ENCODE measurements around the gene CDC42BPB. TPM values are rescaled to one million over a fixed set of nuclear protein-coding genes. Genes with fewer than 3 reads are reported as not detected.
"Not testable (repeated sequence)": the region's sequence is repeated elsewhere in the genome, so short reads cannot be mapped to it uniquely, and the experiment has no call there.

Gene CDC42BPB
- total RNA-seq, 1 experiment from 2014 or later, result 1.6 TPM

GRCh38 chr14:103050935-103051334, 6.4 kb downstream of the CDC42BPB start:
- H3K27ac ChIP-seq (ENCODE audit: low read length), result no peak overlapping the region
- no peaks in the 10 kb centered on the region for H3K27me3 ChIP-seq (ENCODE audit: low read length)
- H4K20me1 ChIP-seq (ENCODE audit: insufficient read depth, low read depth, low read length), result no peaks in the 10 kb centered on the region
- no peaks in the 10 kb centered on the region for H3K9me3 ChIP-seq (ENCODE audit: low read length)
- no peak overlapping the region for H2AFZ ChIP-seq (ENCODE audit: low read length)
- peaks cover 6% of the 10 kb centered on the region; the same call in 1 of the 2 replicates for H3K4me1 ChIP-seq (ENCODE audit: low read length)
- DNase-seq, result no peak
- H3K4me2 ChIP-seq (ENCODE audit: low read depth, low read length, poor library complexity, severe bottlenecking), result no peak overlapping the region
- no peaks in the 10 kb centered on the region for H3K9me2 ChIP-seq (replicated peaks; ENCODE audit: insufficient read depth, low read length)
- H3K4me3 ChIP-seq (ENCODE audit: low read length), result no peak overlapping the region
- H3K79me2 ChIP-seq (ENCODE audit: low read length), result no peaks in the 10 kb centered on the region
- H3K36me3 ChIP-seq (ENCODE audit: insufficient read depth, low read length), result no peaks in the 10 kb centered on the region
- H3K9ac ChIP-seq (ENCODE audit: low read length), result no peak overlapping the region

- H3K4me2 ChIP-seq (ENCODE audit: low read depth, low read length, poor library complexity, severe bottlenecking); DNase-seq; H3K9me3 ChIP-seq (ENCODE audit: low read length); H3K4me3 ChIP-seq (ENCODE audit: low read length); H3K9me2 ChIP-seq (replicated peaks; ENCODE audit: insufficient read depth, low read length); H3K79me2 ChIP-seq (ENCODE audit: low read length); H3K27me3 ChIP-seq (ENCODE audit: low read length); H3K9ac ChIP-seq (ENCODE audit: low read length); H3K27ac ChIP-seq (ENCODE audit: low read length); H4K20me1 ChIP-seq (ENCODE audit: insufficient read depth, low read depth, low read length); H3K36me3 ChIP-seq (ENCODE audit: insufficient read depth, low read length); H2AFZ ChIP-seq (ENCODE audit: low read length): not testable (repeated sequence)
- peaks cover 14% of the 10 kb centered on the region for H3K4me1 ChIP-seq (ENCODE audit: low read length)
These were observed 9.9 kb downstream of the CDC42BPB start for GRCh38 chr14:103047453-103047852.

- H3K4me3 ChIP-seq (ENCODE audit: low read length), result peak overlapping the region; percentile 21; the same call in 1 of the 2 replicates
- H2AFZ ChIP-seq (ENCODE audit: low read length), result no peak overlapping the region
- no peaks in the 10 kb centered on the region for H3K9me3 ChIP-seq (ENCODE audit: low read length)
- H3K4me2 ChIP-seq (ENCODE audit: low read depth, low read length, poor library complexity, severe bottlenecking), result peak overlapping the region; percentile 58
- H3K9me2 ChIP-seq (replicated peaks; ENCODE audit: insufficient read depth, low read length), result no peaks in the 10 kb centered on the region
- peak; percentile 62 for DNase-seq
- H3K27me3 ChIP-seq (ENCODE audit: low read length), result no peaks in the 10 kb centered on the region
- no peaks in the 10 kb centered on the region for H3K79me2 ChIP-seq (ENCODE audit: low read length)
- no peaks in the 10 kb centered on the region for H3K36me3 ChIP-seq (ENCODE audit: insufficient read depth, low read length)
- no peak overlapping the region for H3K9ac ChIP-seq (ENCODE audit: low read length)
- H3K4me1 ChIP-seq (ENCODE audit: low read length), result peaks cover 10% of the 10 kb centered on the region
- no peaks in the 10 kb centered on the region for H4K20me1 ChIP-seq (ENCODE audit: insufficient read depth, low read depth, low read length)
- H3K27ac ChIP-seq (ENCODE audit: low read length), result no peak overlapping the region
These were observed 11.9 kb downstream of the CDC42BPB start for GRCh38 chr14:103045371-103045869.

GRCh38 chr14:103043257-103044015, 13.9 kb downstream of the CDC42BPB start:
- Histone ChIP-seq H3K9me2 (replicated peaks; ENCODE audit: insufficient read depth, low read length) (no peaks in the 10 kb centered on the region), H2AFZ (ENCODE audit: low read length) (no peak overlapping the region), H3K9me3 (ENCODE audit: low read length) (no peaks in the 10 kb centered on the region), H3K27me3 (ENCODE audit: low read length) (no peaks in the 10 kb centered on the region), H3K79me2 (ENCODE audit: low read length) (no peaks in the 10 kb centered on the region), H4K20me1 (ENCODE audit: insufficient read depth, low read depth, low read length) (no peaks in the 10 kb centered on the region), H3K27ac (ENCODE audit: low read length) (no peak overlapping the region), H3K4me2 (ENCODE audit: low read depth, low read length, poor library complexity, severe bottlenecking) (no peak overlapping the region), H3K4me1 (ENCODE audit: low read length) (peaks cover 10% of the 10 kb centered on the region), H3K4me3 (ENCODE audit: low read length) (no peak overlapping the region), H3K36me3 (ENCODE audit: insufficient read depth, low read length) (no peaks in the 10 kb centered on the region), H3K9ac (ENCODE audit: low read length) (no peak overlapping the region)
- no peak for DNase-seq

- no peaks in the 10 kb centered on the region for H3K9me3 ChIP-seq (ENCODE audit: low read length)
- peaks cover 10% of the 10 kb centered on the region for H3K4me1 ChIP-seq (ENCODE audit: low read length)
- no peaks in the 10 kb centered on the region for H3K36me3 ChIP-seq (ENCODE audit: insufficient read depth, low read length)
- H3K9me2 ChIP-seq (replicated peaks; ENCODE audit: insufficient read depth, low read length), result no peaks in the 10 kb centered on the region
- H3K27ac ChIP-seq (ENCODE audit: low read length), result no peak overlapping the region
- no peaks in the 10 kb centered on the region for H3K79me2 ChIP-seq (ENCODE audit: low read length)
- no peak overlapping the region for H3K4me2 ChIP-seq (ENCODE audit: low read depth, low read length, poor library complexity, severe bottlenecking)
- no peak overlapping the region for H2AFZ ChIP-seq (ENCODE audit: low read length)
- H3K4me3 ChIP-seq (ENCODE audit: low read length), result no peak overlapping the region
- H4K20me1 ChIP-seq (ENCODE audit: insufficient read depth, low read depth, low read length), result no peaks in the 10 kb centered on the region
- no peaks in the 10 kb centered on the region for H3K27me3 ChIP-seq (ENCODE audit: low read length)
- no peak overlapping the region for H3K9ac ChIP-seq (ENCODE audit: low read length)
- no peak for DNase-seq
These were observed 15.9 kb downstream of the CDC42BPB start for GRCh38 chr14:103041464-103041863.

DNA sequence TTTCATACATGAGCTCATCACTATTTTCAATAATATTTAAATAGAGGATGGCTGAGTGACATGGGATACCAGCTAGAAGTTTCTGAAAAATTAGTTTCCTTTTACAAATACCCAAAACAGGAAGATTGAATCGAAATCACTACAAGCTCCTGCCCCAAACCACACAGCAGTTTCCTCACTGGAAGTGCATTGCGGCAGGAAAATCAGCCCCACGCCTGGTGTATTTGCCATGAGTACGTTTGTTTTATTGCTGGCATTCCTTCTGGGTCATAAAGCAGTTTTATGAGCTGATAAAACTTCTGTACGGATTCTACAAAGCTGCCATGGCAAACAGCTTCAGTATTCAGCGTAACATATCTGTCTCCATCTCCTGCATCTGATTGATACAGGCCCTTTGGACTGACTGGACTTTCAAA, 23.7 kb downstream of the CDC42BPB start:
- Histone ChIP-seq H3K79me2 (ENCODE audit: low read length) (no peaks in the 10 kb centered on the region), H4K20me1 (ENCODE audit: insufficient read depth, low read depth, low read length) (no peaks in the 10 kb centered on the region), H3K4me2 (ENCODE audit: low read depth, low read length, poor library complexity, severe bottlenecking) (no peak overlapping the region)

DNA sequence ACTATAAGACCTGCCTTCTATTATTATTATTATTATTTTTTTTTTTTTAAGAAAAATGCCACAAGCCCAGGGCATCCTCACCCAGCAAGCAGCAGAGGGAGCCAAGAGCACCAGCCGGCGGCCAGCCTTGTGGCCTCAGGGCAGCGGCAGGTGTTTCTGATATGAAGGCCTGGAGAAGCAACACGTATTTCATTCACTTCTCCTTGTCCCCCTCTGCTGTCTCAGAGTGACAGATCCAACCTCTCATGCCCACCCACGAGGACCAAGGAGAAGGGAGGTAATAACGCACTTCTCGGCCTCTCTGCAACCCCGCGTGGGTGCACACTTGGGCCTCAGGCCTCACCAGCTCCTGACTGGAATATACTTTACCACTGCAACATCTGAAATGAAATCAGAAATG, 25.4 kb downstream of the CDC42BPB start:
- Histone ChIP-seq H3K4me3 (ENCODE audit: low read length) (no peak overlapping the region), H3K9ac (ENCODE audit: low read length) (no peak overlapping the region), H3K27ac (ENCODE audit: low read length) (no peak overlapping the region), H3K27me3 (ENCODE audit: low read length) (no peaks in the 10 kb centered on the region), H3K9me3 (ENCODE audit: low read length) (no peaks in the 10 kb centered on the region), H2AFZ (ENCODE audit: low read length) (no peak overlapping the region), H3K79me2 (ENCODE audit: low read length) (no peaks in the 10 kb centered on the region), H3K4me1 (ENCODE audit: low read length) (peaks cover 8% of the 10 kb centered on the region), H3K36me3 (ENCODE audit: insufficient read depth, low read length) (no peaks in the 10 kb centered on the region), H4K20me1 (ENCODE audit: insufficient read depth, low read depth, low read length) (no peaks in the 10 kb centered on the region), H3K9me2 (replicated peaks; ENCODE audit: insufficient read depth, low read length) (no peaks in the 10 kb centered on the region), H3K4me2 (ENCODE audit: low read depth, low read length, poor library complexity, severe bottlenecking) (no peak overlapping the region)
- peak; percentile 63 for DNase-seq

More for the DNA sequence above, 23.7 kb downstream of the CDC42BPB start:
- peaks cover 8% of the 10 kb centered on the region for H3K4me1 ChIP-seq (ENCODE audit: low read length)
- H3K4me3 ChIP-seq (ENCODE audit: low read length), result no peak overlapping the region
- H3K9ac ChIP-seq (ENCODE audit: low read length), result no peak overlapping the region
- no peak overlapping the region for H3K27ac ChIP-seq (ENCODE audit: low read length)
- no peaks in the 10 kb centered on the region for H3K27me3 ChIP-seq (ENCODE audit: low read length)
- DNase-seq, result no peak
- no peaks in the 10 kb centered on the region for H3K9me3 ChIP-seq (ENCODE audit: low read length)
- no peaks in the 10 kb centered on the region for H3K36me3 ChIP-seq (ENCODE audit: insufficient read depth, low read length)
- H2AFZ ChIP-seq (ENCODE audit: low read length), result peak overlapping the region; percentile 64; the same call in 1 of the 2 replicates
- no peaks in the 10 kb centered on the region for H3K9me2 ChIP-seq (replicated peaks; ENCODE audit: insufficient read depth, low read length)

DNA sequence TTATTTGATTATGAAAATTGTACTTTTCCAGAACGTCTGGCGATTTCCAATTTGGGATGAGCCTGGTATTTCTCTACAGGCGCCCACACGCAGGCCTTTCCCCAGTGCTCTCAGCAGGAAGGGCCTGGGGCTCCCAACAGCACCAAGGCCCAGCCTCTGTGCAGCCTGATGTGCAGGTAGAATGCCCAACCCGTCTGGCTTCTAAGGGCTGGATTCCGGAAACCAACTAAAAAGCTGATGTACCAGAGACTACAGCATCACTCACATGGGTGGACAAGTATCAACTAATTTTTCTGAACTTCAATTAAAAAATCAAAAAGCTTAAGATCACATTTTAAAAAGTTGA, 25.8 kb downstream of the CDC42BPB start:
- Histone ChIP-seq H2AFZ (ENCODE audit: low read length) (no peak overlapping the region), H4K20me1 (ENCODE audit: insufficient read depth, low read depth, low read length) (no peaks in the 10 kb centered on the region), H3K36me3 (ENCODE audit: insufficient read depth, low read length) (no peaks in the 10 kb centered on the region), H3K9me2 (replicated peaks; ENCODE audit: insufficient read depth, low read length) (no peaks in the 10 kb centered on the region), H3K27me3 (ENCODE audit: low read length) (no peaks in the 10 kb centered on the region), H3K4me2 (ENCODE audit: low read depth, low read length, poor library complexity, severe bottlenecking) (no peak overlapping the region), H3K4me3 (ENCODE audit: low read length) (no peak overlapping the region), H3K4me1 (ENCODE audit: low read length) (peaks cover 8% of the 10 kb centered on the region), H3K27ac (ENCODE audit: low read length) (no peak overlapping the region), H3K9ac (ENCODE audit: low read length) (no peak overlapping the region), H3K79me2 (ENCODE audit: low read length) (no peaks in the 10 kb centered on the region), H3K9me3 (ENCODE audit: low read length) (no peaks in the 10 kb centered on the region)
- no peak for DNase-seq
